HG03521 (cell line): Measurements from ENCODE around the gene TRIM39.
"Not testable (repeated sequence)": the region's sequence is repeated elsewhere in the genome, so short reads cannot be mapped to it uniquely, and the experiment has no call there.

Experiments
- ATAC-seq: cut with Tn5 transposase; IDR thresholded peaks from one replicate; pipeline ENCODE4 v1.9.1; 2021; ENCODE audit warnings: mild to moderate bottlenecking, moderate library complexity; ENCODE audit not compliant: unreplicated experiment

TRIM39 gene

DNA sequence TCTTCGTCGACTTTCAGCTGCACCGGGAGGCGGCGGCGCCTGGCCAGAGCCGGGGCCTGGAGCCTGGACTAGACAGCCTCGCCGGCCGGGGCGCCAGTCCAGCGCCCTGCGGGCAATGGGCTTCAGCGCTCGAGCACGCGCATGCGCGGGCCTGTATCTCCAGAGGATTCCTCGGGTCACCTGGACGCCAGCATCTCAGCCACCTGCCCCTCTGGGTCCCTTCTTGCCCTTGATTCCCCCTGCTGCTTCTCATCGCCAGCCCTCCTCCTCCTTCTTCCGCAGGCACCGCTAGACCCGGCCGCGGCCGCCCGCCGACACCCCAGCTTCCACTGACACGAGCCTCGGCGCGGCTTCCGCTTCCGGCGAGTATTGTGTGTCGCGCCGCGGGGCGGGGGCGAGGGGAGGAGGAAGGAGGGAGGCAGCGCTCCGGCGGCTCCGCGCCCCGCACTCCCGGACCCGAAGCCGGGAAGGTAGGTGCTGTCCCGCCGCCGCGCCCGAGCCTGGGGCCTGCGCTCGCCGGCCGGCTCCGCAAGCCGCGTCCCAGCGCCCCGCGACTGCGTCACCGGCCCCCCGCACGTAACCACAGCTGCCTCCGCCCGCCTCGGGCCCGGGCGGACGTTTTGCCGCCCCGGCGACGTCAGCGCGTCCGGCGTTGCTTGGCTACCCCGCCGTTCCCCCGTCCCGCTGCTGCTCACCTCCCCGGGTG, at the start of gene TRIM39:
Gene TRIM39 (plus strand): TSS at position 402 of the 706 bp plus-strand sequence. CDS start 2,391 bp downstream, outside the sequence.
- ATAC-seq = peak; percentile 68

DNA sequence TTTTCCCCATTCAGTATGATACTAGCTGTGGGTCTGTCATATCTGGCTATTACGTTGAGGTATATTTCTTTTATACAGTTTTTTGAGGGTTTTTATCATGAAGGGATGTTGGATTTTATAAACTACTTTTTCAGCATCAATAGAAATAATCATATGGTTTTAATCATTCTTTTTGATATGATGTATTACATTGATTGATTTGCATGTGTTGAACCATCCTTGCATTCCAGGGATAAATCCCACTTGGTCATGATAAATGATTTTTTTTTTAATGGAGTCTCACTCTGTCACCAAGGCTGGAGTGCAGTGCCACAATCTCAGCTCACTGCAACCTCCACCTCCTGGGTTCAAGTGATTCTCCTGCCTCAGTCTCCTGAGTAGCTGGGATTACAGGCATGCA, 45.7 kb upstream of the TRIM39 start:
- not testable (repeated sequence) for ATAC-seq

DNA sequence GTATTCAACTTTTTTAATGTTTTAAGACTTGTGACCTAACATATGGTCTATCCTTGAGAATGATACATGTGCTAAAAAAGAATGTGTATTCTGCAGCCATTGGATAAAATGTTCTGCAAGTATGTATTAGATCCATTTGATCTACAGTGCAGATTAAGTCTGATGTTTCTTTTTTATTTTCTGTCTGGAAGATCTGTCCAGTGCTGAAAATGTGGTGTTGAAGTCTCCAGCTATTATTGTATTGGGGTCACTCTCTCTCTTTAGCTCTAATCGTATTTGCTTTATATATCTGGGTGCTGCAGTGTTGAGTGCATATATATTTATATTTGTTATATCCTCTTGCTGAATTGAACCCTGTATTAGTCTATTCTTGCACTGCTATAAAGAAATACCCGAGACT, 44.2 kb upstream of the TRIM39 start:
- ATAC-seq = no peak

DNA sequence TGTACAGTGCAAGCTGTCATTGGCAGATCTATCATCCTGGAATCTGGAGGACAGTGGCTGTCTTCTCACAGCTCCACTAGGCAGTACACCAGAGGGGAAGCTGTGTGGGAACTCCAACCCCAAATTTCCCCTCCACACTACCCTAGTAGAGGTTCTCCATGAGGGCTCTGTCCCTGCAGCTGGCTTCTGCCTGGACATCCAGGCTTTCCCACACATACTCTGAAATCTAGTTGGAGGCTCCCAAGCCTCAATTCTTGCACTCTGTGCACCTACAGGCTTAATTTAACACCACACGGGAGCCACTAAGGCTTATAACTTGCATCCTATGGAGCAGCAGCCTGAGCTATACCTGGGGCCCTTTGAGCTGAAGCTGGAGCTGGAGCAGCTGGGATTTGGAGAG, 43.0 kb upstream of the TRIM39 start:
- ATAC-seq = no peak

DNA sequence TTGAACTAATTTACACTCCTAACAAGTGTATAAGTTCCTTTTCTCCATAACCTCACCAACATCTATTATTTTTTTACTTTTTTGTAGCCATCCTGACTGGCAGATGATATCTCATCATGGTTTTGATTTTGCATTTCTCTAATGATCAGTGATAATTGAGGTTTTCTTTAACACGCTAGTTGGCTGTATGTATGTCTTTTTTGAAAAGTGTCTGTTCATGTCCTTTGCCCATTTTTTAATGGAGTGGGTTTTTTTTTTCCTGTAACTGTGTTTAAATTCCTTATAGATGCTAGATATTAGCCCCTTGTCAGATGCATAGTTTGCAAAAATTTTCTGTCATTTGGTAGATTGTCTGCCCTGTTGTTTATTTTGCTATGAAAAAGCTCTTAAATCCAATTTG, 39.6 kb upstream of the TRIM39 start:
- no peak for ATAC-seq

DNA sequence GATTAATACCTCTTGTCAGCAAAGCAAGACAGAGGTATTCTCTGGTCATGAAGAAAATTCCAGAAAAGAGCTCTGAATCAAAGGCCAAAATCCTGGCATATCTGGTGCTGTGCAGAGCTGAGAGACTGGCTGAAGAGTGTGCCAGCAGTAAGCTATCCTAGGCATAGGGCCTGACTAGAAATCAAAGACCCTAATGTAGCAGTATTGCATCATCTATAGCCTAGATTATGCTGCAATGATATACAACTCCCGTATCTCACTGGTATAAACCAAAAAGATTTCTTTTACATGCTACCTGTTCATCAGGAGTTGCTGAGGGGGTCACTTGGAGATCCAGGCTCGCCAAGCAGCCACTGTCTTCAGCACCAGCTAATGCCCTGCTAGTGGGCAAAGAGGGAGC, 30.9 kb upstream of the TRIM39 start:
- ATAC-seq = no peak

DNA sequence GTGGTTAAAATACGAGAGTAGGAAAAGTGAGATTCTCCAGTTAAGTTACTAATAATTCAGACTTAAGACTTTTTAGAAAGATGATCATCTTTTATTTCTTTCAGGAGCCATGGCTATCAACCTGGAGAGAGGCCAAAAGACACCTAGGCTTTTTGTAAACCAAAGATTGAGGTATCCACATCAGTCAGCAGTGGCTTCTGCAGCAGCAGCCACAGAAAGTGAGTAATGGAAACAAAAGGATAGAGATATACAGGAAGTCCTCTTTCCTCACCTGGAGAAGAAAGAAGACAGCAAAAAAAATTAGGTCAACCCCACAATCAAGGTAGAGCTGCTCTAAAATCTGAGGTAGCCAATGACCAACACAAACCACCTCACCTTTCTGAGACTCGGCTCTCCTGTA, 22.7 kb upstream of the TRIM39 start:
- no peak for ATAC-seq

DNA sequence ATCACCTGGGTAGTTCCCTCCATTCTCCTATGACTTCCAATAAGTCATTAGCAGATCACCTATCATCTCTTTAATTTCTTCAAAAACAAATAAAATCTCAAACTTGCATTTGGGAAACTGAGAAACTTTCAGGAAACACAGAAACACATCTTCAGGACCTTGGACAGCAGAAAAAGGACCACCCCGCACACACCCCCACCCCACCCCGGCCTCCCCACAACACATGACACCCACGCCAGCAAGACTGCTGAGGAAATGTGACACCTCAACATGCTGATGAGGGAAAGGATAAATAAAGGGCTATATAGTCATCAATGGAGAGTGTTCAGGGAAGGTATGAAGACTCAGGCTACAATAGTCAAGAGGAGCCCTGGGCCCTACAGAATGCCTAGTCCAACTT, 15.6 kb upstream of the TRIM39 start:
- no peak for ATAC-seq

DNA sequence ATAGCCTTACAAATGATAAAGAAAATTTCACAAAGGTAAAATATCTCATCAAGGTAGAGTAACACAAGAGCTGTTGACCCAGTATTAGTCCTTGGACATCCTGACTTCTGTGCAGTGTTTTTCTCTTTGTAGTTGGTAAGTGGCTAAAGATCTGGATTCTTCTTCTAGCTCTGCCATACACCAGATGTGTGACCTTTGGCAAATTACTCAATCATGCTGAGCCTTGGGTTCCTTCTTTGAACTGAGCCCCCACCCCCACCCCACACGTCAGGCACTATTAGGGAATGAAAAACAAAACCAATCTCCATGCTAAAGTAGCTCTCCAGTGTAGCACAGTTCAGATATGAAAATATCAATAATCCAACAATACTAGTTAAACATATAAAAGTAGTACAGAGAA, 15.1 kb upstream of the TRIM39 start:
- ATAC-seq = no peak

DNA sequence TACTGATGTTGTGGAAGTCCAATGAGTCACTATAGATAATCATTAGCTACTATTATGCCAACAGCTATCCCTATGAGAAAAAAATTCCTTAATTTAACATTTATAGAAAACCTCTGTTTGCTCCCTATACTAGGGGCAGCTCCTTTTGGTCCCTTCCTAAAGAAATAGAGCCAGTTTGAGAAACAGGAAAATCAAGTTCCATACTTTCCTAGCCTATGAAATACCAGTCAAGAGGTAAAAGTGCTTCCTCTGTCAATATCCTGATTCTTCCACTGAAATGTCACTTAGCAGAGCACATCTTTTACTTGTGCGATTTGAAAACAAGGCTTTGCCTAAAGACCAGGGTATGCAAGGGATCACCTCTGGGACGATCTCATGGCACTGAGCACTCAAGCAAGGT, 14.5 kb upstream of the TRIM39 start:
- ATAC-seq = no peak

DNA sequence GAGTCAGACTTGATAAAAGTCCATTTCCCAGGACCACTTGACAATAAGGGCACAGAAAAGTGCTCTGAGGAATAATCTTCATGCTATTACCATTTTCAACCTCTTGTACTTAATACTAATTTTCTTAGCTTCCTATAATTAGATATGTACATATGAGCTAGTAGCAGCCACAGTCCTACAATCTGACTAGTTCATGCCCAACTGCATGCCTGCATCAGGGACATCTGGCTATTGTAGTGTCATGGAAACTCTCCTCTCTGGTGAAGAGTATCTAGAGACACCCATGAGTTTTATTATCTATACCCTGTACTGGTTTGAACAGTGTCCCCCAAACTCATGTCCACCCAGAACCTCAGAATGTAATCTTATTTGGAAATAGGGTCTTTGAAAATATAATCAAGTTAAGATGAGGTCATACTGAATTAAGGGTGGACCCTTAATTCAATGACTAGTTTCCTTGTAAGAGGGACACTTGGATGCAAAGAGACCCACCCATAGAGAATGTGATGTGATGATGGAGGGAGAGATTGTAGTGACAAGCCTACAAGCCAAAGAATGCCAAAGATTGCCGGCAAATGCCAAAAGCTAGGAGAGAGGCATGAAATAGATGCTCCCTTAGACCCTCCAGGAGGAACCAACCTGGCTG, 13.9 kb upstream of the TRIM39 start:
- ATAC-seq = no peak

DNA sequence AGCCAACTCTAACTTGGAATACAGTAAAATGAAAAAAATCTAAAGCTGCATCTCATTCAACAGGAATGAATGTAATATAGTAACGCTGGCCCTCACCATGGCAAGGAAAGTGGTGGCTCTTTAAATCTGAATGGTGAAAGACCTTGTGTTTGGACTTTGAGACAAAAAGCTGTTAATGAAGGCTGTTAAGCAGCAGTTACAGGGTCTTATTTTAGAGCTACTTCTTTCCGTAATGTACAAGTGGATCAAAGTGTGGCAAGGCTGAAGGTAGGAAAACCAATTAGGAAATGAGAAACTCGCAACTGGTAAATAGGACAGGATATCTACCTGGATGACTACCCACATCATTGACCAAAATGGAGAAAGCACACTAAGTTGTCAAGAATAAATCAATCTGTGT, 11.6 kb upstream of the TRIM39 start:
- no peak for ATAC-seq

DNA sequence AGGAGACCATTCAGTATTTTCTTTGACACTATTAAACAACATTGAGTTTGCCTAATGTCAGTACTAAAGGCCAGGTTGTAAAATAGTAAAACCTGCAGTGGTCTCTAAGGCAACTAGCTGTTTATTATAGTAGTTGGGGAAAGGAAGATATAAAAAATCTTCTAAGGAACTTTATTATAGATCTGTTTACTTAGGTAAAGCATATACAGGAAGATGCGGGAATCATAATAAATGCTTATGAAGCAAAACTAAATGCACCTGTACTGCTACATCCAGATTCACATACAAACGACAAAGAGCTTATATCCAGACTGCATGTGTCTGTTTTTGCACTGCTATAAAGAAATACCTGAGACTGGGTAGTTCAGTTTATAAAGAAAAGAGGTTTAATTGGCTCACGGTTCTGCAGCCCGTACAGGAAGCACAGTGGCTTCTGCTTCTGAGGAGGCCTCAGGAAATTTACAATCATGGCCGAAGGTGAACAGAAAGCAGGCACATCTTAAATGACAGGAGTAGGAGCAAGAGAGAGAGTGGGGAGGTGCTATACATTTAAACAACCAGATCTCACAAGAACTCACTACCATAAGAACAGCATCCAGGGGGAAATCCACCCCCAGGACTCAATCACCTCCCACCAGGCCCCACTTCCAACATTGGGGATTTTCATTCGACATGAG, 8.7 kb upstream of the TRIM39 start:
- no peak for ATAC-seq

DNA sequence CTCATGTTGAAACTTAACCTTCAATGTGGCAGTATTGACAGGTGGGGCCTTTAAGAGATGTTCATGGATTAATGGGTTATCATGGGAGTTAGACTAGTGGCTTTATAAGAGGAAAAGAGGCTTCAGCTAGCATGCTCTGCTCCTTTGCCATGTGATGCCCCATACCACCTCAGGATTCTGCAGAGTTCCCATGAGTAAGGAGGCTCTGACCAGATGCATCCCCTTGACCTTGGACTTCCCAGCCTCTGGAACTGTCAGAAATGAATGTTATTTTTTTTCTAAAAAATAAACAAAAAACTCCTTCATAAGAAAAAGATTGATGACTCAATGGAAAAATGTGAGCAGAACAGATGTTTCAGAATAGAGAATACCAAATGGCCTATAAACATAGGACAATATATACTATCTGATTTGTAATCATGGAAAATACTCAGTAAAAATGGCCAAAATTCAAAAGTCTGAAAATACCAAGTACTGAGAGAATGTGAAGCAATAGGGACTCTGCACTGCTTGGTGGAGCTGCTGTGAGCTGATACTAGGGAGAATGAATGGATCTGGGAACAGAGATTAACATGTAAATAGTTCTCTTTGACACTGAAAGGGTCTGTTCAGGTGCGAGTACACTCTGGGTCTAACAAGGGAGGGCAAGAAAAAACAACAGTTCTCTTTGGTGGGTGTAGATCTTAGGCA, 7.4 kb upstream of the TRIM39 start:
- no peak for ATAC-seq

DNA sequence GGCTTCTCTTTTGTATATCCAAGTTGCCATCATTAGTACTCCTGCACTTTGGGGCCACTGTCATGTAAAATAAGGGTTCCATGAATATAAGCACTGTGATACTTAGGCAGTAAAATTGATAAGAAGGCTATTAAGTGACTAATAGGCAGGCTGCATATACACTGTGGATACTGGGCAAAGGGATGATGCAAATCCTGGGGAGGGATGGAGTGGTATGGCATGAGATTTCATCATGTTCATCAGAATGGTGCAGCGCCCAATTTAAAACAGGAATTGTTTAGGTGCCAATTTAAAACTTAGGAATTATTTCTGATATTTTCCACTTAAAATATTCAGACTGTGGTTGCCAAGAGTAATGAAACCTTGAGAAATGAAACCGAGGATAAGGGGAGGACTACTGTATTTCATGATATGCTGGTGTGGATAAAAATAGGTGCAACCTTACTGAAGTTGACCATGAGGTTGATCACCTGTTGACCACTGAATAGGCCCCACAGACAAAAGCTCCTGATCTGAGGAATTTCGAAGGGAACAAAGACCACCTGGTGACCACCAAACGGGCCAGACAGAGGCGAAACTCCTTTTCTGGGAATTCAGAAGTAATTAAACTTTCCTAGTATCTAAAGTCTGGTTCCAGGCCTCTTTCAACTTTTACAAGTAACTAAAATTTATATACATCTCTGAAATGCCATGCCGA, 4.9 kb upstream of the TRIM39 start:
- ATAC-seq = no peak

DNA sequence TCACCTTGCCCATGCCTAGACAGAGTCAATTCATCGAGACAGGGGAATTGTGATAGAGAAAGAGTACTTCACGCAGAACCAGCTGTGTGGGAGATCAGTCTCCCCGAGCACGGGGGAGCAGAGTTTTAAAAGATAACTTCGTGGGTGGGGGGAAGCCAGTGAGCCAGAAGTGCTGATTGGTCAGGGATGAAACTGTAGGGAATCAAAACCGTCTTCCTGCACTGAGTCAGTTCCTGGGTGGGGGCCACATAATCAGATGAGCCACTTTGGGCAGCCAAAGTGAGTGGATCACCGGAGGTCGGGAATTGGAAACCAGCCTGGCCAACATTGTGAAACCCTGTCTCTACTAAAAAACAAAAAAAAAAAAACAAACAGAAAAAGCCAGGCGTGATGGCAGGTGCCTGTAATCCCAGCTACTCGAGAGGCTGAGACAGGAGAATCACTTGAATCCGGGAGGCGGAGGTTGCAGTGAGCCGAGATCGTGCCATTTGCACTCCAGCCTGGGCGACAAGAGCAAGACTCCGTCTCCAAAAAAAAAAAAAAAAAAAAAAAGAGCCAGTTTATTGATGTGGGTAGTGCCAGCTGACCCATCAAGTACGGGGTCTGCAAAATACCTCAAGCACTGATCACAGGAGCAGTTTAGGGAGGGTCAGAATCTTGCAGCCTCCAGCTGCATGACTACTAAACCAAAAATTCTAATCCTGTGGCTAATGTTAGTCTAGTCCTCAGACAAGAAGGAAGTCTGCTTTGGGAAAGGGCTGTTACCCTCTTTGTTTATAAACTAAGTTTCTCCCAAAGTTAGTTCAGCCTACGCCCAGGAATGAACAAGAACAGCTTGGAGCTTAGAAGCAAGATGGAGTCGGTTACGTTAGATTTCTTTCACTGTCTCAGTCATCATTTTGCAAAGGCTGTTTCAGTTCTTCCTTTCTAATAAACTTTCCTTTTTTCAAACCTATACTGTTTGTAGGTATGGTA, 3.9 kb upstream of the TRIM39 start:
- ATAC-seq = no peak

DNA sequence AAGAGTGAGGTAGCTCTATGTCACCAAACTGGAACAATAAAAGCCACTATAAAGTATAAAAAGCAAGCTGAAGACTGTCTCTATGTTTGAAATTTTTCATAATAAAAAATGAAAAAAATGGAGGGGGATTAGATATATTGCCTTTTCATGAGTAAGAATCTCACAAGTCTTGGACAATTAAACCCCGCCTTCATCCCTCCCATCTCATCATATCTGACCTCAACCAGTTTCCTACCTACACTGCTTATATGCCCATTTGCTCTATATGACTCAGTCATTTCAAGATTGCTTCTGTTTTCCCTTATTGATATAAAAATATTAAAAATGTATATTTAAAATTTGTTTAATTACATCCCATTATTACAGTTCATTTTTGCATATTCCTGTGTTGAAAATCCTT, 2.9 kb upstream of the TRIM39 start:
- no peak for ATAC-seq

DNA sequence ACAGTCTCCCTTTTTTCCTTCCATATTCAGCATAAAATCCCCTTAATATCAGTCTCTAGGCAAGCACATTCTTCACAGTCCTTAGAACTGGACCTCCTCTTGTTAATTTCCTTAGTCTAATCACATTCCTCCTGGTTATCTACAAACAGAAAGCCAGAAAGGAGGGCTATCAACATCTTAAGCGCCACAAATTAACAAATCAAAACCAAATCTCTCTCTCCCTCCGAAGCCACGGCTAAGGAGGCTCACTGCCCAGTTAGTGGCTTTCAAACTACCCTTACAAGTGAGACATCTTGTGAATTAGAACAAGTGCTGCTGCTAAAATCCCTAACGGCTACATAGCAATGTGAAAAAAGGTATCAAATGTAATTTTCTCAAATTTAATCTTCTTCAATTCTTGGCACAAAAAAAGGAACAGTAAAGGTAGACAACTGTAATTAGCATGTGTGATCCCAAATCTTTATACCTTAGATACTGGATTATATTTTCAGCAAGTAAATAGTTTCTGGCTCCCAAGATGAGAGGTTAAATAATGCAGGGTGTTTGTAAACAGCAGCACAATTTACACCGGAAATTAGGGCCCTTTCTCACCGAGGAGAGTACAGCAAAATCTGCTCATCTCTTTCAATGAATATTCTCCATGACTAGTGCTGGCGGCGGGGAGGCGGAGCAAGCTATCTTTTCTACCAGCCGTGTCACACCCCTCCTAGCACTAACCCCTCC, 1.4 kb upstream of the TRIM39 start:
- ATAC-seq = peak; percentile 21

DNA sequence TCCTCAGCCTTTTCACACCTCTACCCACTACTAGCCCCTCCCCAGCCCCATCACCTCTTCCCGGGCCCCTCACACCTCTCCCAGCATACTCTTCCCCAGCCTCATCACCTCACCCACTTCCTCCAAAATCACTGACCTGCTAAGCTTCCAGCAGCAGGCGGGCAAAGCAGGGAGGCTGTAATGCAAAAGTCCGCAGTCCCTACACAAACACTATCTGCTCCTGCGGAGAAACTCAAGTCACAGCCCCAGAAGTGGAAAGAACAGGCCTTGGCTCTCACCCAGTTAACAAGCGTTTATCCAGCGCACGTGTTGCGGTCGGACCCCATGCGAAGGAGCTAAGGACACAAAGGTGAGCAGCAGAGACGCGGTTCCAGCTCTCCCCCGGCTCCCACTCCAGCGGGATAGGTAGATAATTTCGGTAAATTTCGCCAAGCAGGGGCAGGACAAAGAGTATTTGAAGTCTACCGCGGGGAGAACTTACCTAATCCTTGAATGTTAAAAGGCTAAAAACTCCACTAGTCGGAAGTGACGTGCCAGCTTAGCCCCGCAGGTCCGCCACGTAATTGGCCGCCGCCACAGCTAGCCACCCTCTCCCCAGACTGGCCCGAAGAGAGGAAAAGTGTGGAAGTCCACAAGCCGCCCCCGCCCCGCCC, 728 bp upstream of the TRIM39 start:
- peak; percentile 32 for ATAC-seq
